ENCODE measurements around the gene FBXW5. TPM values are rescaled to one million over a fixed set of nuclear protein-coding genes. Genes with fewer than 3 reads are reported as not detected.

Gene FBXW5
- total RNA-seq, 1 experiment from 2014 or later: 66.8 TPM

DNA sequence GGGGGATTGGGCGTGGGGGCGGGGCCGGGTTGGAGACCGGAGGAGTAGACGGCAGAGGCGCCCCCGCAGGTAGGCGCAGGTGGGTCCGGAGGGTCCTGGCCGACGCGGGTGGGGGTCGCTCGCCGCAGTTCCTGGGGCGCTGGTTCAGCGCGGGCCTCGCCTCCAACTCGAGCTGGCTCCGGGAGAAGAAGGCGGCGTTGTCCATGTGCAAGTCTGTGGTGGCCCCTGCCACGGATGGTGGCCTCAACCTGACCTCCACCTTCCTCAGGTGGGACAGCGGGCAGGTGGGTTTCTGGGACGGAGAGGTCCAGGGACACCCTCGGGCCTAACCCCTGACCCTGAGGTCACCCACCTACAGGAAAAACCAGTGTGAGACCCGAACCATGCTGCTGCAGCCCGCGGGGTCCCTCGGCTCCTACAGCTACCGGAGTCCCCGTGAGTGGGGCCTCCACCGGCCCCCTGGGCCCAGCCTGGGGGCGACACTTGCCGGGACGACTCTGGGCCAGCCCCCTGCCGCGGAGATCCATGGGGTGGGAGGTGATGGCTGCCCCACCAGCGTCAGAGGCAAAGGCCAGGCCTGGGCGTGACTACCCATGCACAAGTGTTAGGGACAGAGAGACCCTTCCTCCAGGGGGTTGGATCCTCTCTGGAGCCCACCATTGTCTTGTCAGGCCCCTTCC, 34.5 kb upstream of the FBXW5 start:
- Mint-ChIP-seq H3K27me3 (ENCODE audit: insufficient read depth, unreplicated experiment) (no peaks in the 10 kb centered on the region), H3K4me1 (ENCODE audit: low read depth, unreplicated experiment) (no peaks in the 10 kb centered on the region), H3K9me3 (ENCODE audit: unreplicated experiment) (no peaks in the 10 kb centered on the region), H3K36me3 (ENCODE audit: insufficient read depth, unreplicated experiment) (no peaks in the 10 kb centered on the region), H3K27ac (ENCODE audit: unreplicated experiment) (no peak overlapping the region), H3K4me3 (ENCODE audit: unreplicated experiment) (no peak overlapping the region)
- ChIA-PET POLR2A (no interaction called here), CTCF (no interaction called here)
- Histone ChIP-seq H3K9me3 (no peaks in the 10 kb centered on the region), H3K27me3 (replicated peaks; ENCODE audit: control insufficient read depth, insufficient read depth, low read length) (no peaks in the 10 kb centered on the region), H3K4me1 (no peaks in the 10 kb centered on the region), H3K36me3 (ENCODE audit: control insufficient read depth, insufficient read depth, low read length) (no peaks in the 10 kb centered on the region), H3K4me3 (ENCODE audit: low read depth, low read length) (no peak overlapping the region)
- intact Hi-C loops (cut with micrococcal nuclease; ENCODE audit: unreplicated experiment): no loop called here
- BruUV-seq (replicated peaks): no TSS peak
- TF ChIP-seq, protein P1, sequence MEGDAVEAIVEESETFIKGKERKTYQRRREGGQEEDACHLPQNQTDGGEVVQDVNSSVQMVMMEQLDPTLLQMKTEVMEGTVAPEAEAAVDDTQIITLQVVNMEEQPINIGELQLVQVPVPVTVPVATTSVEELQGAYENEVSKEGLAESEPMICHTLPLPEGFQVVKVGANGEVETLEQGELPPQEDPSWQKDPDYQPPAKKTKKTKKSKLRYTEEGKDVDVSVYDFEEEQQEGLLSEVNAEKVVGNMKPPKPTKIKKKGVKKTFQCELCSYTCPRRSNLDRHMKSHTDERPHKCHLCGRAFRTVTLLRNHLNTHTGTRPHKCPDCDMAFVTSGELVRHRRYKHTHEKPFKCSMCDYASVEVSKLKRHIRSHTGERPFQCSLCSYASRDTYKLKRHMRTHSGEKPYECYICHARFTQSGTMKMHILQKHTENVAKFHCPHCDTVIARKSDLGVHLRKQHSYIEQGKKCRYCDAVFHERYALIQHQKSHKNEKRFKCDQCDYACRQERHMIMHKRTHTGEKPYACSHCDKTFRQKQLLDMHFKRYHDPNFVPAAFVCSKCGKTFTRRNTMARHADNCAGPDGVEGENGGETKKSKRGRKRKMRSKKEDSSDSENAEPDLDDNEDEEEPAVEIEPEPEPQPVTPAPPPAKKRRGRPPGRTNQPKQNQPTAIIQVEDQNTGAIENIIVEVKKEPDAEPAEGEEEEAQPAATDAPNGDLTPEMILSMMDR (IDR thresholded peaks at IDR 0.05; ENCODE audit: insufficient read depth in 1 of 2, low read depth in 1 of 2, low read length in 1 of 2, severe bottlenecking in 1 of 2, unreplicated experiment in 1 of 2): no peak
- DNase-seq: no peak

GRCh38 chr9:136978073-136978864, 33.7 kb upstream of the FBXW5 start:
- BruUV-seq (replicated peaks): no TSS peak
- Mint-ChIP-seq H3K4me1 (ENCODE audit: low read depth, unreplicated experiment) (no peaks in the 10 kb centered on the region), H3K27me3 (ENCODE audit: insufficient read depth, unreplicated experiment) (no peaks in the 10 kb centered on the region), H3K36me3 (ENCODE audit: insufficient read depth, unreplicated experiment) (no peaks in the 10 kb centered on the region), H3K9me3 (ENCODE audit: unreplicated experiment) (no peaks in the 10 kb centered on the region), H3K27ac (ENCODE audit: unreplicated experiment) (no peak overlapping the region), H3K4me3 (ENCODE audit: unreplicated experiment) (no peak overlapping the region)
- H3K4me3 ChIP-seq (ENCODE audit: low read depth, low read length): no peak overlapping the region
- intact Hi-C loops (cut with micrococcal nuclease; ENCODE audit: unreplicated experiment): no loop called here
- DNase-seq: peak in 1 of 2 experiments; percentile 39
- CTCF ChIA-PET: interaction anchor here (0.6 kb wide), 1 partner anchor 18 kb away, joined by 7 read pairs; no protein-coding TSS in a partner anchor
- no peaks in the 10 kb centered on the region for H3K4me1 ChIP-seq
- TF ChIP-seq, protein P1 (IDR thresholded peaks at IDR 0.05; ENCODE audit: insufficient read depth in 1 of 2, low read depth in 1 of 2, low read length in 1 of 2, severe bottlenecking in 1 of 2, unreplicated experiment in 1 of 2): no peak
- no peaks in the 10 kb centered on the region for H3K9me3 ChIP-seq
- H3K27me3 ChIP-seq (replicated peaks; ENCODE audit: control insufficient read depth, insufficient read depth, low read length): no peaks in the 10 kb centered on the region
- POLR2A ChIA-PET: no interaction called here
- H3K36me3 ChIP-seq (ENCODE audit: control insufficient read depth, insufficient read depth, low read length): no peaks in the 10 kb centered on the region

DNA sequence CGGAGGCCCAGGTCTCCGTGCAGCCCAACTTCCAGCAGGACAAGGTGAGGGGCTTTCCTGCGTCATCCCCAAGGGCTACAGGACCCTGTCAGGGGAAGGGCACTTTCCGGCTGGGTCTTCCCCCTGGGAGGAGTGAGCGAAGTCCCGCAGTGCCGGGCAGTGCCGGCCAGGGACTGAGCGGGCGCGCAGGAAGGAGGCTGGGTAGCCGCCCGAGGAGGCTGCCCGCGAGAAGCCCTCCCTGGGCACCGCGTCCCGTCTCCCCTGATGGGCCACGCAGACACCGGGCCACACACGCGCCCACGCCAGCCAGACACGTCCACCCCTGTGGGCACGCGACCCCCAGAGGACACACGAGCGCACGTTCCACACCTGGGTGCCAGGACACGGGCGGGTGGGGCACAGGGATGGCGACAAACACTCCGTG, 33.1 kb upstream of the FBXW5 start:
- Histone ChIP-seq H3K36me3 (ENCODE audit: control insufficient read depth, insufficient read depth, low read length) (no peaks in the 10 kb centered on the region), H3K4me3 (ENCODE audit: low read depth, low read length) (no peak overlapping the region), H3K27me3 (replicated peaks; ENCODE audit: control insufficient read depth, insufficient read depth, low read length) (no peaks in the 10 kb centered on the region), H3K9me3 (no peaks in the 10 kb centered on the region), H3K4me1 (no peaks in the 10 kb centered on the region)
- TF ChIP-seq, protein P1 (IDR thresholded peaks at IDR 0.05; ENCODE audit: insufficient read depth in 1 of 2, low read depth in 1 of 2, low read length in 1 of 2, severe bottlenecking in 1 of 2, unreplicated experiment in 1 of 2): no peak
- DNase-seq: no peak
- CTCF ChIA-PET: interaction anchor here (0.6 kb wide), 1 partner anchor 18 kb away, joined by 7 read pairs; no protein-coding TSS in a partner anchor
- H3K4me1 Mint-ChIP-seq (ENCODE audit: low read depth, unreplicated experiment): no peaks in the 10 kb centered on the region
- H3K36me3 Mint-ChIP-seq (ENCODE audit: insufficient read depth, unreplicated experiment): no peaks in the 10 kb centered on the region
- no peak overlapping the region for H3K27ac Mint-ChIP-seq (ENCODE audit: unreplicated experiment)
- H3K9me3 Mint-ChIP-seq (ENCODE audit: unreplicated experiment): no peaks in the 10 kb centered on the region
- no TSS peak for BruUV-seq (replicated peaks)
- no peak overlapping the region for H3K4me3 Mint-ChIP-seq (ENCODE audit: unreplicated experiment)
- intact Hi-C loops (cut with micrococcal nuclease; ENCODE audit: unreplicated experiment): no loop called here
- H3K27me3 Mint-ChIP-seq (ENCODE audit: insufficient read depth, unreplicated experiment): no peaks in the 10 kb centered on the region
- POLR2A ChIA-PET: no interaction called here

All from Caco-2 (cell line).